ENCODE results near the gene PALM.

The PALM gene

GRCh38 chr19:682678-683320 lies 25.9 kb upstream of the PALM start:
- DNase-seq, result peak in 1 of 2 donors; percentile 21
- no peak overlapping the region for H3K27ac ChIP-seq
- no peak overlapping the region for H3K4me3 ChIP-seq
- no peaks in the 10 kb centered on the region for H3K9me3 ChIP-seq
- no peaks in the 10 kb centered on the region for H3K27me3 ChIP-seq
- TF ChIP-seq CTCF (IDR thresholded peaks at IDR 0.05), result no peak
- intact Hi-C loops (cut with DNase I; ENCODE audit: low total_unique reads), result no loop called here
- peaks cover 12 to 27% (median 21%) of the 10 kb centered on the region in 4 donors for H3K4me1 ChIP-seq
- peaks cover 0 to 5% (median 0%) of the 10 kb centered on the region in 3 donors for H3K36me3 ChIP-seq

DNA sequence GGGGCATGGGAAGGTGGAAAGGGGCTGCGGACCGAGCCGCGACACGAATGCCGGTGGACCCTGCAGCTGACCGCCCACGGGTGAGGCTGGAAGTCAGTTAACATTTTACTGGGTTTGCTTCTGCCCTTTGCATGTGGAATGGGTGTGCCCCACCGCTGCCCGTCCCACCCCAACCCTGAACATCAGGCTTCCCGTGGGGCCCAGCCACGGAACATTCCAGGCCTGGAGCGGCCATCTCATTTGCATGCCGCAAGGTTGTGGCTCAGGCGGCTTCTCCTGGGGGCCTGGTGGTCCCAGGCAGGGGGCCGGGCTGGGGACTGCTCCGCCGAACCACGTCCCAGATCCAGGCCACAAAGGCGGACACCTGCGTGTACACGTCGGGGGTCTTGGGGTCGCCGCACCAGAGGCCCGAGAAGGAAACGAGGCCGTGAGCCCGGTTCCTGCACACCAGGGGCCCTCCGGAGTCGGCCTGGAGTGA lies 23.2 kb upstream of the PALM start:
- TF ChIP-seq CTCF (IDR thresholded peaks at IDR 0.05), result no peak
- H3K9me3 ChIP-seq, result no peaks in the 10 kb centered on the region

GRCh38 chr19:686589-687297 lies 22.0 kb upstream of the PALM start:
- no peak for DNase-seq
- H3K4me1 ChIP-seq, result no peaks in the 10 kb centered on the region
- H3K4me3 ChIP-seq, result no peak overlapping the region
- no peak overlapping the region for H3K27ac ChIP-seq
- H3K27me3 ChIP-seq, result no peaks in the 10 kb centered on the region
- intact Hi-C loops (cut with DNase I; ENCODE audit: low total_unique reads), result no loop called here
- no peaks in the 10 kb centered on the region for H3K36me3 ChIP-seq
- TF ChIP-seq CTCF (IDR thresholded peaks at IDR 0.05), result no peak
- H3K9me3 ChIP-seq, result no peaks in the 10 kb centered on the region

More for the DNA sequence above, 23.2 kb upstream of the PALM start:
- no peak overlapping the region for H3K27ac ChIP-seq
- peaks cover 0 to 11% (median 3%) of the 10 kb centered on the region in 4 donors for H3K4me1 ChIP-seq
- no peaks in the 10 kb centered on the region for H3K27me3 ChIP-seq
- H3K36me3 ChIP-seq, result peaks cover 0 to 5% (median 0%) of the 10 kb centered on the region in 3 donors
- intact Hi-C loops (cut with DNase I; ENCODE audit: low total_unique reads), result no loop called here
- no peak overlapping the region for H3K4me3 ChIP-seq
- DNase-seq, result no peak

- Histone ChIP-seq H3K36me3 (no peaks in the 10 kb centered on the region), H3K27ac (no peak overlapping the region), H3K27me3 (no peaks in the 10 kb centered on the region), H3K9me3 (no peaks in the 10 kb centered on the region), H3K4me1 (no peaks in the 10 kb centered on the region), H3K4me3 (no peak overlapping the region)
- DNase-seq, result no peak
- intact Hi-C loops (cut with DNase I; ENCODE audit: low total_unique reads), result no loop called here
- TF ChIP-seq CTCF (IDR thresholded peaks at IDR 0.05), result no peak
Observed at GRCh38 chr19:687569-688166, 21.1 kb upstream of the PALM start.

GRCh38 chr19:688214-688613 lies 20.5 kb upstream of the PALM start:
- DNase-seq, result no peak
- no peak overlapping the region for H3K27ac ChIP-seq
- no peaks in the 10 kb centered on the region for H3K9me3 ChIP-seq
- TF ChIP-seq CTCF (IDR thresholded peaks at IDR 0.05), result no peak
- no peaks in the 10 kb centered on the region for H3K27me3 ChIP-seq
- H3K4me1 ChIP-seq, result no peaks in the 10 kb centered on the region
- H3K36me3 ChIP-seq, result no peaks in the 10 kb centered on the region
- intact Hi-C loops (cut with DNase I; ENCODE audit: low total_unique reads), result no loop called here
- H3K4me3 ChIP-seq, result no peak overlapping the region
